Activated T-cell treated with anti-CD3 and anti-CD28 coated beads, Interleukin-2, amount 50 U/mL, for 24 hours (primary cell): ENCODE measurements around the gene HDGFL2.
"Not testable (repeated sequence)": the region's sequence is repeated elsewhere in the genome, so short reads cannot be mapped to it uniquely, and the experiment has no call there.

Experiments
- DNase-seq: peaks from one replicate; pipeline ENCODE4 v3.0.0-alpha.2; 2020
- H3K27ac Mint-ChIP-seq: 2 replicates; pipeline ENCODE4 v1.8.0; 2020; ENCODE audit warnings: mild to moderate bottlenecking, mixed read lengths
- H3K27me3 Mint-ChIP-seq: 2 replicates; pipeline ENCODE4 v1.8.0; 2020; ENCODE audit warnings: mixed read lengths
- H3K36me3 Mint-ChIP-seq: 2 replicates; pipeline ENCODE4 v1.8.0; 2020; ENCODE audit warnings: low read depth, mixed read lengths
- H3K4me1 Mint-ChIP-seq: 2 replicates; pipeline ENCODE4 v1.8.0; 2020; ENCODE audit warnings: low read depth, mixed read lengths
- H3K4me3 Mint-ChIP-seq: 2 replicates; pipeline ENCODE4 v1.8.0; 2020; ENCODE audit warnings: mild to moderate bottlenecking, moderate library complexity, mixed read lengths
- H3K9me3 Mint-ChIP-seq: 2 replicates; pipeline ENCODE4 v1.8.0; 2020; ENCODE audit warnings: mixed read lengths

The HDGFL2 gene

DNA sequence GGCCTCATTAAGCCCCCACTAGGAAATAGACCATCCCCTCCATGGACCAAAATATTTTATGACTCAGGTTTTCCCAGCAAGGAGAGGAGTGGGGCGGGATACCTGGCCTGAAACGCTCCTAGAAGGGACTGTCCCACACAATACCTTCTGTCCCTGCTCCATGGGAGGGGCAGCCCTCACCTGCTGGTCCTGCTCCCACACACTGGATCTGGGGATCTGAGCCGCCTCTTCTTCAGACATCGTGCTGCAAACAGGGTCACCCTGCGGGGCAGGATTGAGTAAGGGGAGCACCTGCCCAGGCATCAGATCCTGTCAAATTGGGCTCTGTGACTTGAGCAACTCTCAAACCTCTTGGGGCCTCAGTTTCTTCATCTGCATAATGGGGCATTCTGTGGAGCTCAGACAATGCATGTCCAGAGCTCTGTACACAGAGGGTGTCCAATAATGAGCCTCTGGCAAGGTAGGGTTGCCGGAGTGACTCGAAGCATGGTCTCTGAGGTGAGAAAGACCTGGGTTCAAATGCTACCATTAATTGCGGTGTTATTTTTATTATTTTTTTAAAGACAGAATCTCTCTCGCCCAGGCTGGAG lies 61.8 kb downstream of the HDGFL2 start:
- H3K36me3 Mint-ChIP-seq: no peaks in the 10 kb centered on the region
- no peaks in the 10 kb centered on the region for H3K9me3 Mint-ChIP-seq
- no peak overlapping the region for H3K4me3 Mint-ChIP-seq
- H3K4me1 Mint-ChIP-seq: peaks cover 4% of the 10 kb centered on the region
- no peak overlapping the region for H3K27ac Mint-ChIP-seq
- no peak for DNase-seq
- peaks cover 30% of the 10 kb centered on the region for H3K27me3 Mint-ChIP-seq

GRCh38 chr19:4534836-4535658 lies 63.0 kb downstream of the HDGFL2 start, which contains the start of gene PLIN5:
PLIN5 (minus strand) TSS chr19:4535224; CDS start chr19:4534074, 1,150 bp downstream.
- H3K9me3 Mint-ChIP-seq: no peaks in the 10 kb centered on the region
- no peak within 1 kb of the TSS for H3K27ac Mint-ChIP-seq
- H3K4me3 Mint-ChIP-seq: no peak within 1 kb of the TSS
- peak; percentile 63 for DNase-seq
- H3K36me3 Mint-ChIP-seq: no peaks in the 10 kb centered on the region
- peaks cover 9% of the 10 kb centered on the region for H3K4me1 Mint-ChIP-seq
- H3K27me3 Mint-ChIP-seq: peaks cover 35% of the 10 kb centered on the region

DNA sequence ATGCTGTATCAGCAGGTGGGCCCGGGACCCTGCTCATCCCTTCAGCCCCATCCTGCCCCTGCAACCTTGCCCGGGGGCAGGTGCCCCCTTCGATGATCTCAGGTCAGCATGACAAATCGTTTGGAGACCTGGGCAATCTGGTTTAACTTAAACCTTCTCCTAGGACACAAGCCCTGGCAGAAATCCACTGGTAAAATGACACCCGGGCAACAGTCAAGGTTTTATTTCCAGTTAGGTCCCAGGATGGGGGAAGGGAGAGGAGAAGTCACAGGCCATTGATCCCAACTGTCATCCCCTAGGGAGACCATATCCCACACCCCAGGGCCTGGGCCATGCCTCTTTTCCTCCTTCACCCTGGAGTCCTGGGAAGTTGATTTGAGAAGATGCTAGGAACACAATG lies 64.7 kb downstream of the HDGFL2 start:
- no peak for DNase-seq
- Mint-ChIP-seq H3K36me3 (no peaks in the 10 kb centered on the region), H3K27ac (no peak overlapping the region), H3K9me3 (no peaks in the 10 kb centered on the region), H3K27me3 (peaks cover 39% of the 10 kb centered on the region), H3K4me1 (peaks cover 15% of the 10 kb centered on the region), H3K4me3 (no peak overlapping the region)

DNA sequence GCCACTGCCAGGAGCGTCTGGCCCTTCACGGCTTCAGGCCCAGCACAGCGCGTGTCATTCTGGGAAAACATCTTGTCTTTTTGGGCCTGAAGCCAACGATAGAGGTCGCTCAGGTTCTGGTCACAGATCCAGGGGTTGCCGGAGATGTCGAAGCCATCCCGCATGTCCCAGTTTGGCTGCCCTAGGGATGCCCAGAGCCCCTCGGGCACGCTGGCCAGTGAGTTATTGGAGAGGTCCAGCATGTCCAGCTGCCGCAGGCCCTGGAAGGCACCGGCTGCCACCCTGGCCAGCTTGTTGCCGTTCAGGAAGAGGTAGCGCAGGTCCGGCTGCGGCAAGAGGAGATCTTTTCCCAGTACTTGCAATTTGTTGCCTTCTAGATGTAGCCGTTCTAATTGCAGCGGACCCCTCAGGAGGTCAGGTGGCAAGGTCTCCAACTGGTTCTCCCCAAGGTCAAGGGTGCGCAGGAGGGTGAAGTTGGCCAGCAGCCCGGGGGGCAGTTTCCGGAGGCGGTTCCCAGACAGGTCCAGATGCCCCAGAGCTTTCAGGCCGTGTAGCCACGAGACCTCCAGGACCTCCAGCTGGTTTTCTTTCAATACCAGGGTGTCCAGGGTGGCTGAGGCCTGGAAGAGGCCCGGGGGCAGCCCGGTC lies 66.0 kb downstream of the HDGFL2 start:
- no peaks in the 10 kb centered on the region for H3K36me3 Mint-ChIP-seq
- no peak overlapping the region for H3K4me3 Mint-ChIP-seq
- no peaks in the 10 kb centered on the region for H3K9me3 Mint-ChIP-seq
- DNase-seq: no peak
- H3K4me1 Mint-ChIP-seq: peaks cover 15% of the 10 kb centered on the region
- peaks cover 39% of the 10 kb centered on the region for H3K27me3 Mint-ChIP-seq
- no peak overlapping the region for H3K27ac Mint-ChIP-seq

DNA sequence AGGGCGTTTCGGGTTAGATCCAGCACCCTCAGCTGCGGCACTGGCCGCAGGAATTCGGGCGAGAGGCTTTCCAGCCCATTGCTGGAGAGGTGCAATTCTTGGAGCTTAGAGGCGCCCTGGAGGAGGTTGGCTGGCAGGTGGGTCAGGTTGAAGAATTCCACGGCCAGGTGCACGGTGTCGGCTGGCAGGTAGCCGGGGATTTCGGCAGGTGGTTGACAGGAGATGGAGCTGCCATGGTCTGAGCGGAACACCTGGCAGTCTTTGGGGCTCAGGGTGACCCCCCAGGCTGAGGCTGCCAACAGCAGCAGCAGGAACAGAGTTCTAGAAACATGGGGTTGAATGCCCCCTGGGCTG lies 66.5 kb downstream of the HDGFL2 start:
- H3K27me3 Mint-ChIP-seq: peaks cover 35% of the 10 kb centered on the region
- no peak overlapping the region for H3K27ac Mint-ChIP-seq
- H3K9me3 Mint-ChIP-seq: no peaks in the 10 kb centered on the region
- peaks cover 15% of the 10 kb centered on the region for H3K4me1 Mint-ChIP-seq
- H3K4me3 Mint-ChIP-seq: no peak overlapping the region
- H3K36me3 Mint-ChIP-seq: no peaks in the 10 kb centered on the region
- no peak for DNase-seq

- peaks cover 34% of the 10 kb centered on the region for H3K27me3 Mint-ChIP-seq
- H3K27ac Mint-ChIP-seq: no peak overlapping the region
- no peak overlapping the region for H3K4me3 Mint-ChIP-seq
- no peaks in the 10 kb centered on the region for H3K36me3 Mint-ChIP-seq
- peaks cover 15% of the 10 kb centered on the region for H3K4me1 Mint-ChIP-seq
- H3K9me3 Mint-ChIP-seq: no peaks in the 10 kb centered on the region
- no peak for DNase-seq
Observed at GRCh38 chr19:4539169-4539692, 67.1 kb downstream of the HDGFL2 start.

DNA sequence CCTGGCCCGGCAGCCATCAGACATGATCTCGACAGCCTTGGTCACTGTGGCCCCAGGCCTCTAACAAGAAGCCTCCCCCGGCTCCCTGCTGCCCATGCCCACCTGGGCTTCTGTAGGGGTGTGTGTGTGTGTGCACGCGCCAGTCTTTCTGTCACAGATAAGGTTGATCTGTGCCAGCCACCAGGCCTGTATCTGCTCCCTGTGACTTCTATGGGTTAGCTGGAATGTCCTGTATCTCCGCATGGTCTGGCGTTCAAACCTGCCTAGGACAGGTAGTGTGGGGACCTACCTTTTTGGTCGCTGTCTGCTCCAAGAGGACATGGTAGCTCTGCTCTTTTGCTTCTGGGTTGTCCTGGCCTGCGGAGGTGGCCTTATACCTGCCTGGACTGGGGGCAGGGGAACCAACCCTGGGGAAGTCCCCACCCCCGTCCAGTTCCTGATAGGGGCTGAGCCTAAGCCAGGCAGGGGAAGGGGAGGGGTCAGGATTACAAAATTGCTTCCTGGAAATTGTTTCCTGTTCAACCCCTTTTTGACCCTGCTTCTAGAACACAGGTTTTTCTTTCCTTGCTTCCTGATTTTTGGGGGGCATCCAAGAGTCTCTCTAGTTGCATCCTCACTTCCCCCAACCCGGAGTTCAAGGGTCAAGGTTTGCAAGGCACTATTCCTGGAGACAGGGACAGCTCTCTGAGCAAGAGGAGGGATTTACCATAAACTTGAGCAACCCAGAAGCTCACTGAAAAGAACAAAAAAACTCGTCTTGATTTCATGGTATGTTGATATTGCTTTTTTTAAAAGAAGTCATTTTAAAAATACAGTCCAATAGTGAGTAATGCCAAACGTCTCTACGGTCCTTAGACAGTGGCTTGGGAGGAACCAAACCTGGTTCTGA lies 67.8 kb downstream of the HDGFL2 start, which contains the start of gene LRG1:
TSS of gene LRG1 (minus strand) at position 344 of the 889 bp plus-strand sequence. CDS start at position 321, 23 bp downstream.
- no peaks in the 10 kb centered on the region for H3K9me3 Mint-ChIP-seq
- H3K4me1 Mint-ChIP-seq: peaks cover 14% of the 10 kb centered on the region
- H3K27me3 Mint-ChIP-seq: peaks cover 31% of the 10 kb centered on the region
- no peak within 1 kb of the TSS for H3K4me3 Mint-ChIP-seq
- H3K27ac Mint-ChIP-seq: no peak within 1 kb of the TSS
- no peaks in the 10 kb centered on the region for H3K36me3 Mint-ChIP-seq
- DNase-seq: no peak

DNA sequence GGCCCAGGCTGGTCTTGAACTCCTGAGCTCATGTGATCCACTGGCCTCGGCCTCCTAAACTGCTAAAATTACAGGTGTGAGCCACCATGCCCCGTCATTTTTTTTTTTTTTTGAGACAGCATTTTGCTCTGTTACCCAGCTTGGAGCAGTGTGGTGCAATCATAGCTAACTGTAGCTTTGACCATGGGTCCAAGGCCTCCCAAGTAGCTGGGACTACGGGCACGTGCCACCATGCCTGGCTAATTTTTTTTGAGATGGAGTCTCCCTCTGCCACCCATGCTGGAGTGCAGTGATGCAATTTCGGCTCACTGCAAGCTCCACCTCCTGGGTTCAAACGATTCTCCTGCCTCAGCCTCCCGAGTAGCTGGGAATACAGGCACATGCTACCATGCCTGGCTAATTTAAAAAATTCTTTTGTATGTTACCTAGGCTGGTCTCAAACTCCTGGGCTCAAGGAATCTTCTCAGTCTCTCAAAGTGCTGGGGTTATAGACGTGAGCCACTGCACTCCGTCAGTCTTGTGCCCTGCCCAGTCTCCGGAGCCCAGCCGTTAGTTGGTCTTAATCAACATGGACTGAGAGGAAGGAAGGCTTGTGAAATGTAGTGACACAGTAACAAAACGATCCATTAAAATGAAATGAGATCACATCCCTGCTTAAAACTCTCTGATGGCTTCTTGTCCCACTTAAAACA lies 69.2 kb downstream of the HDGFL2 start:
- DNase-seq: no peak
- Mint-ChIP-seq H3K27me3 (peaks cover 24% of the 10 kb centered on the region), H3K36me3 (no peaks in the 10 kb centered on the region), H3K9me3 (no peaks in the 10 kb centered on the region), H3K4me3 (no peak overlapping the region), H3K27ac (no peak overlapping the region), H3K4me1 (peaks cover 12% of the 10 kb centered on the region)

- not testable (repeated sequence) for H3K9me3 Mint-ChIP-seq, H3K4me3 Mint-ChIP-seq, DNase-seq, H3K27ac Mint-ChIP-seq, H3K36me3 Mint-ChIP-seq
- peaks cover 12% of the 10 kb centered on the region for H3K4me1 Mint-ChIP-seq
- H3K27me3 Mint-ChIP-seq: peaks cover 23% of the 10 kb centered on the region
Observed at GRCh38 chr19:4541806-4542145, 69.7 kb downstream of the HDGFL2 start.

DNA sequence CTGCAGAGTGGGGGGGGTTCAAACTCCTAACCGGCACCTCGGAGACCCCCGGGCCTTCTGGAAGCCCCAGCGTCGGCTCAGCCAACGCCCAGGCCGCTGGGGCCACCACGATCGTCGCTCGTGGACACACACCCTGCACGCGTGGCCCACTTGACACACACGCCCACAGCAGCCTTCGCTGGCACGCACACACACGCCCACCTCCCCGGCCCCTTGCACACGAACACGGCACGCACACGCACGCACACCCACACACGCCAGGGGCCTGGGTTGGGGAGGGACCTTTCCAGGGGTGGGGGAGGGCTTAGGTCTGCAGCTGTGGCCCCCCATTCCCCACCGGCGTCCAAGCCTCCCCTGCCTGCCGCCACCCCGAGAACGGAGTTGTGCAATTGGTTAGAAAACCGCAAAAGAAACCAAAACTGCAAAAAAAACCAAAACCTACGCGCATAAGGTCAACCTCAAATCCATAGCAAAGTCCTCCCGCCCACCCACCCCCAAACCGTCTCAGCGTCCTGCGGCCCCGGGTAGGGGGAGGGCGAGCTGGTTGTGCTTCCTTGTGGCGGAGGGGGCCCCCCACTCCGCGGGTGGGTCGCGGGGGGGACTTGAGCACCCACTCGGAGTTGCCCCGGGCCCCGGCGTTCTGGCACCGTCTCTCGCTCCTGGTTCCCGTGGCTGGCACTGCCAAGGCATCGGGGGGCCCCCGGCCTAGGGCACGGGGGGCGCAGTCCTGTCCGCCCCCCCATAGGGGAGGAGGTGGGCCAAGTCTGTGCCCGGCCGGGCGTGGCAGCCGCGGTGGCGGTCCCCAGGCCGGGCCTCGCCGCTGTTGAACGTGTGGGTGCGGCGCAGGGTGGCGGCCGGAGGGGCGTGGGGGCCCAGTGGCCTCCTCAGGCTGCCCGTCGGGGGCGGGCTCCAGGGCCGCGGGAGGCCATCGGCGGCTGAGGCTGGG lies 71.1 kb downstream of the HDGFL2 start:
- Mint-ChIP-seq H3K27me3 (peaks cover 14% of the 10 kb centered on the region), H3K27ac (no peak overlapping the region), H3K9me3 (no peaks in the 10 kb centered on the region), H3K4me3 (no peak overlapping the region), H3K4me1 (peaks cover 12% of the 10 kb centered on the region), H3K36me3 (no peaks in the 10 kb centered on the region)
- DNase-seq: no peak

DNA sequence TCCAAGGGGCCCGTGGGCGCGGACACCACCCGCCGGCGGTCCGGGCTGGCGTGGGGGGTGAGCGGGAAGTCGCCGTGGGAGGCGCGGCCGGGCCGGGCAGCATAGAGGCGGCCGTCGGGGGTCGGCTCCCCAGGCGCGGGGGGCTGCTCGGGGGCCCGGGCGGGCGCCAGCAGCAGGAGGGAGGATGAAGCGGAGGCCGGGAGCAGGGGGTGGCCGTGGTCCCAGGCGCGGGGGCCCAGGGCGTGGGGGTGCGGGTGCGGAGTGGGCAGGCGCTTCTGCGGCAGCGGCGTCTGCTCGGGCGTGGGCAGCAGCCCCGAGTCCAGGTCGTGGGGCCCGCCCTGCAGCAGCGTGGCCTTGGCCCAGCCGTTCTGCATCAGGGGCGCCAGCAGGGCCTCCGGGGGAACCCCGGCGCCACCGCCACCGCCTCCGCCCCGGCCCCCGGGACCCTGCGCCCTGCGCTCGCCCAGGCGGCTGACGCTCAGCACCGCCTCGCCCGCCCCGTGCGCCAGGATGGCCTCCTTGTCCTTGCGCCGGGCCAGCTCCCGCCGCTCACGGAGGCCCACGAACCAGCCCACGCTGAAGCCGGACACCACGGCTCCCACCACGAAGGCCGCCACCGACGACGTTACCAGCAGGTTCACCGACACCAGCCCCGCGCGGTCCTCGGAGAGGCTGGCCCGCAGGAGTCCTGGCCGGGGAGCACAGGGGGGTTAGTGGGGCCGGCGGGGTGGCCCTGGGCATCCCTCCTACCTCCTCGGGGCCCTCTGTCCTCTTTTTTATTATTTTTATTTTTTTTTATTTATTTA lies 71.9 kb downstream of the HDGFL2 start:
- peaks cover 10% of the 10 kb centered on the region for H3K4me1 Mint-ChIP-seq

More for the DNA sequence above, 71.9 kb downstream of the HDGFL2 start:
- no peak for DNase-seq
- Mint-ChIP-seq H3K27ac (no peak overlapping the region), H3K4me3 (no peak overlapping the region), H3K9me3 (no peaks in the 10 kb centered on the region), H3K36me3 (no peaks in the 10 kb centered on the region), H3K27me3 (peaks cover 8% of the 10 kb centered on the region)
